ENCODE results near the gene MRPS31. TPM values are rescaled to one million over a fixed set of nuclear protein-coding genes. Genes with fewer than 3 reads are reported as not detected.

Gene MRPS31
- total RNA-seq, 1 donor from 2014 or later: 15.1 TPM

DNA sequence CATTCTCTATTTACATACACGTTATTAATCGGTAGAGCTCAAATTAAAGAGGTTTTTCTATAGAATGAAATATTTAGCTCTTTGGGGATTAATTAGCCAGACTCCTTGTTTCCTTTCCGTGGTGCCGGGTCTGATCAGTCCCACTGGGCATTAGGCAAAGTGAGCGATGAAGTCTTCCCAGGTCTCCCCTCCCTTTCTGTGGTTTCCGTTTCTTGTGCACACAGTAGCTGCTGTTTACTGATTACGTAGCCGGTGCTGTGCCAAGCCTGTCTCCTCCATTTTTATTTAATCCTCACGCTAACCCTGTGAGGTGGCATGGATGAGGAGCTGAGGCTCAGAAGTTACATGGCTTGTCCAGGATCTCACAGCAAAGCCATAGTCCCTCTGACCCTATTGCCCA is 27.4 kb upstream of the MRPS31 start:
- no peak overlapping the region for H3K4me3 Mint-ChIP-seq (ENCODE audit: unreplicated experiment)
- FAIRE-seq: no peak
- no peak overlapping the region for H3K4me2 ChIP-seq (ENCODE audit: low read length)

DNA sequence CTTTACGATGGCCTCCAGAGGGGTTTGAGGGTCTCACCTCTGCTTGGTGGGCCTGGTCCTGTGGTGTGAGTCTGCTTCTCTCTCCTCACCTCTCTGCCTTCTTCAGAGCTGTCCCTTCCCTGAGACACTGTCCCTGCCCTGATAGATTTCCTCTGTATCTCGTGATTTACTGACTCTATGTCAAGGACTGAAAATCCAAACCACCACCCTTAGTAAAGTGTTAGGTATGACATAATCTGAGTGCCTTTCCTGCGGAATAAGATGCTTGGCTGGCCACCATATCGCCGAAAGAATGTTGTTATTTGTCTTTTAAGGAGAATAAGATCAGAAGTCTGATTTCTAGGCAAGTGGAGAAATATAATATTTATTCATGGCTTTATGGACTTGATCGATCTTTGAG is 25.7 kb upstream of the MRPS31 start:
- Histone ChIP-seq H2AFZ (ENCODE audit: low read depth, low read length) (no peak overlapping the region), H3K27me3 (ENCODE audit: insufficient read depth, low read length) (no peaks in the 10 kb centered on the region), H3K4me2 (ENCODE audit: low read length) (no peak overlapping the region), H3K4me1 (ENCODE audit: insufficient read depth, low read length) (no peaks in the 10 kb centered on the region), H3K79me2 (ENCODE audit: insufficient read depth, low read length) (peaks cover 2% of the 10 kb centered on the region), H4K20me1 (ENCODE audit: insufficient read depth, low read length) (no peaks in the 10 kb centered on the region), H3K9ac (ENCODE audit: low read length) (no peak overlapping the region), H3K36me3 (ENCODE audit: insufficient read depth, low read length) (peaks cover 17% of the 10 kb centered on the region), H3K4me3 (ENCODE audit: insufficient read depth, low read depth, low read length) (no peak overlapping the region), H3K27ac (ENCODE audit: low read depth, low read length) (no peak overlapping the region), H3K9me3 (ENCODE audit: insufficient read depth, low read depth, low read length) (no peaks in the 10 kb centered on the region)
- Mint-ChIP-seq H3K9me3 (ENCODE audit: unreplicated experiment) (no peaks in the 10 kb centered on the region), H3K4me1 (ENCODE audit: low read depth, unreplicated experiment) (no peaks in the 10 kb centered on the region), H3K4me3 (ENCODE audit: unreplicated experiment) (no peak overlapping the region), H3K27ac (ENCODE audit: unreplicated experiment) (no peak overlapping the region), H3K36me3 (ENCODE audit: low read depth, unreplicated experiment) (peaks cover 19% of the 10 kb centered on the region), H3K27me3 (ENCODE audit: low read depth, unreplicated experiment) (no peaks in the 10 kb centered on the region)
- TF ChIP-seq, protein P1, sequence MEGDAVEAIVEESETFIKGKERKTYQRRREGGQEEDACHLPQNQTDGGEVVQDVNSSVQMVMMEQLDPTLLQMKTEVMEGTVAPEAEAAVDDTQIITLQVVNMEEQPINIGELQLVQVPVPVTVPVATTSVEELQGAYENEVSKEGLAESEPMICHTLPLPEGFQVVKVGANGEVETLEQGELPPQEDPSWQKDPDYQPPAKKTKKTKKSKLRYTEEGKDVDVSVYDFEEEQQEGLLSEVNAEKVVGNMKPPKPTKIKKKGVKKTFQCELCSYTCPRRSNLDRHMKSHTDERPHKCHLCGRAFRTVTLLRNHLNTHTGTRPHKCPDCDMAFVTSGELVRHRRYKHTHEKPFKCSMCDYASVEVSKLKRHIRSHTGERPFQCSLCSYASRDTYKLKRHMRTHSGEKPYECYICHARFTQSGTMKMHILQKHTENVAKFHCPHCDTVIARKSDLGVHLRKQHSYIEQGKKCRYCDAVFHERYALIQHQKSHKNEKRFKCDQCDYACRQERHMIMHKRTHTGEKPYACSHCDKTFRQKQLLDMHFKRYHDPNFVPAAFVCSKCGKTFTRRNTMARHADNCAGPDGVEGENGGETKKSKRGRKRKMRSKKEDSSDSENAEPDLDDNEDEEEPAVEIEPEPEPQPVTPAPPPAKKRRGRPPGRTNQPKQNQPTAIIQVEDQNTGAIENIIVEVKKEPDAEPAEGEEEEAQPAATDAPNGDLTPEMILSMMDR (IDR thresholded peaks at IDR 0.05; ENCODE audit: insufficient read depth, low read depth, low read length): no peak
- no peak for TF ChIP-seq EZH2 (IDR thresholded peaks at IDR 0.05; ENCODE audit: insufficient read depth, low read length)
- DNase-seq (ENCODE audit: low read depth) (no peak), FAIRE-seq (no peak)

More for the DNA sequence above, 27.4 kb upstream of the MRPS31 start:
- H3K27ac Mint-ChIP-seq (ENCODE audit: unreplicated experiment): no peak overlapping the region
- Histone ChIP-seq H3K4me1 (ENCODE audit: insufficient read depth, low read length) (no peaks in the 10 kb centered on the region), H2AFZ (ENCODE audit: low read depth, low read length) (no peak overlapping the region), H3K4me3 (ENCODE audit: insufficient read depth, low read depth, low read length) (no peak overlapping the region), H3K79me2 (ENCODE audit: insufficient read depth, low read length) (no peaks in the 10 kb centered on the region), H3K27ac (ENCODE audit: low read depth, low read length) (no peak overlapping the region), H3K9ac (ENCODE audit: low read length) (no peak overlapping the region), H3K9me3 (ENCODE audit: insufficient read depth, low read depth, low read length) (no peaks in the 10 kb centered on the region), H4K20me1 (ENCODE audit: insufficient read depth, low read length) (no peaks in the 10 kb centered on the region), H3K27me3 (ENCODE audit: insufficient read depth, low read length) (no peaks in the 10 kb centered on the region), H3K36me3 (ENCODE audit: insufficient read depth, low read length) (peaks cover 24% of the 10 kb centered on the region)
- H3K36me3 Mint-ChIP-seq (ENCODE audit: low read depth, unreplicated experiment): peaks cover 25% of the 10 kb centered on the region
- H3K4me1 Mint-ChIP-seq (ENCODE audit: low read depth, unreplicated experiment): no peaks in the 10 kb centered on the region
- DNase-seq (ENCODE audit: low read depth): no peak
- no peaks in the 10 kb centered on the region for H3K27me3 Mint-ChIP-seq (ENCODE audit: low read depth, unreplicated experiment)
- H3K9me3 Mint-ChIP-seq (ENCODE audit: unreplicated experiment): no peaks in the 10 kb centered on the region
- TF ChIP-seq, protein P1 (IDR thresholded peaks at IDR 0.05; ENCODE audit: insufficient read depth, low read depth, low read length): no peak
- no peak for TF ChIP-seq EZH2 (IDR thresholded peaks at IDR 0.05; ENCODE audit: insufficient read depth, low read length)

DNA sequence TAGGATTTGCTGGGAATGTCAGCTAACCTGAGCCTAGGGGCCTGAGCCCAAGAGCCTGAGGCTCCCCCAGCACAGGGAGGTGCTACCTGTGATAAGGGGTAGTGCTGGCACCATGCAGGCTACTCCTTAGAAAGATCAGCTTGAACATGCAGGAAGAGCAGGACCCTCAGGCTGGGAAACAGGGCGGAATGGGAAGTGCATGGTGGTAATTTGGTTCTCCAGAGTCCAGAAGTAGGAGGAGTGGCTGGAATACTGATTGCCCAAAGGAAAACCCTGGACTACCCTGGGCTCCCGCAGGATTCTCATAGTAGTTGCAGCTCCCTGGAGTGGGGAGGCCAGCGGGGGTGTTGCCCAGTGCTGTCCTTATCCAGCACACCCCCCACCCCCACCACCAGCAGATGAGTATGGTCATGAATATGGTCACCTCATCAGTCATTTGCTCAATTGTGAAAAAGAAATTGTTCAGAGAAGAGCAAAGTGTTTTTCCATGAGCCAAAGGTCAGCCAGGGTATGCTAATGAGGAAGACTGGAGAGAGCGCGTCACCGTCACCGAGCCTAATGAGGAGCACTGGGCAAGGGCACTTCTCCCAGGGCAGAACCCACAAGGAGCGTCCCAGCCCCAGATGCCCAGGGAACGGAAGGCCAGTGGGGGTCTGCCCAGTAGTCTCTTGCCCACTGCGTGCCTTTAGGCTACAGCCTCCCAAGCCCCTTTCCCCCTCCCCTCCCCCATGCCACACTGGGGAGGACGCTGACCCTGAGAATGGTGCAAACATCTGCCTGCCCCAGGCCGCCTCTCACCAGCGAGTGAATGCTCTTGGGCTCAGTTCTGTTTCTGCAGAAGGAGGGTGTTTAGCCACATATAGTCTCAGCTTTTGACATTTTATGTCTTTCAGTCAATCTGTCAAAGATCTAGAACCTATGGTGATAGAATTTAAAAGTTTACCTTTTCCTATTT is 23.7 kb upstream of the MRPS31 start:
- H3K9ac ChIP-seq (ENCODE audit: low read length): no peak overlapping the region
- peaks cover 11% of the 10 kb centered on the region for H3K36me3 ChIP-seq (ENCODE audit: insufficient read depth, low read length)
- no peaks in the 10 kb centered on the region for H3K27me3 Mint-ChIP-seq (ENCODE audit: low read depth, unreplicated experiment)
- H3K4me2 ChIP-seq (ENCODE audit: low read length): no peak overlapping the region
- no peak overlapping the region for H2AFZ ChIP-seq (ENCODE audit: low read depth, low read length)
- H3K79me2 ChIP-seq (ENCODE audit: insufficient read depth, low read length): peaks cover 5% of the 10 kb centered on the region
- H3K4me1 ChIP-seq (ENCODE audit: insufficient read depth, low read length): peaks cover 4% of the 10 kb centered on the region
- no peaks in the 10 kb centered on the region for H3K4me1 Mint-ChIP-seq (ENCODE audit: low read depth, unreplicated experiment)
- H3K27ac Mint-ChIP-seq (ENCODE audit: unreplicated experiment): no peak overlapping the region
- TF ChIP-seq EZH2 (IDR thresholded peaks at IDR 0.05; ENCODE audit: insufficient read depth, low read length): no peak
- TF ChIP-seq, protein P1 (IDR thresholded peaks at IDR 0.05; ENCODE audit: insufficient read depth, low read depth, low read length): no peak
- H3K27me3 ChIP-seq (ENCODE audit: insufficient read depth, low read length): no peaks in the 10 kb centered on the region
- H3K4me3 ChIP-seq (ENCODE audit: insufficient read depth, low read depth, low read length): no peak overlapping the region
- H3K36me3 Mint-ChIP-seq (ENCODE audit: low read depth, unreplicated experiment): peaks cover 17% of the 10 kb centered on the region
- DNase-seq (ENCODE audit: low read depth) (no peak), FAIRE-seq (no peak)
- no peak overlapping the region for H3K4me3 Mint-ChIP-seq (ENCODE audit: unreplicated experiment)
- H3K27ac ChIP-seq (ENCODE audit: low read depth, low read length): no peak overlapping the region
- no peaks in the 10 kb centered on the region for H3K9me3 ChIP-seq (ENCODE audit: insufficient read depth, low read depth, low read length)
- H3K9me3 Mint-ChIP-seq (ENCODE audit: unreplicated experiment): no peaks in the 10 kb centered on the region
- H4K20me1 ChIP-seq (ENCODE audit: insufficient read depth, low read length): no peaks in the 10 kb centered on the region

Data from astrocyte (in vitro differentiated cells and primary cell).